HEK293 (cell line): ENCODE results near the gene APOBEC3H.

ENCODE experiments used
- AEBP2 ChIP-seq: fragments of 450-650 bp; formaldehyde crosslinking; IDR thresholded peaks from 2 replicates; pipeline ENCODE4 v1.5.1; 2016; ENCODE audit warnings: missing biosample characterization, missing genetic modification characterization, borderline replicate concordance
- BCL11A ChIP-seq: fragments of 450-650 bp; formaldehyde crosslinking; IDR thresholded peaks from 2 replicates; pipeline ENCODE4 v1.5.1; 2016; ENCODE audit warnings: low read depth, missing biosample characterization, missing genetic modification characterization
- GFI1B ChIP-seq: fragments of 450-650 bp; formaldehyde crosslinking; IDR thresholded peaks from 2 replicates; pipeline ENCODE4 v1.5.1; 2016; ENCODE audit warnings: missing biosample characterization, missing genetic modification characterization
- GLIS2 ChIP-seq: fragments of 450-650 bp; formaldehyde crosslinking; IDR thresholded peaks from 2 replicates; pipeline ENCODE4 v1.5.1; 2016; ENCODE audit warnings: missing biosample characterization, missing genetic modification characterization
- INSM2 ChIP-seq: fragments of 450-650 bp; formaldehyde crosslinking; IDR thresholded peaks from 2 replicates; pipeline ENCODE4 v1.5.1; 2016; ENCODE audit warnings: missing biosample characterization, missing genetic modification characterization
- KLF10 ChIP-seq: fragments of 450-650 bp; IDR thresholded peaks from 2 replicates; pipeline ENCODE4 v1.5.1; 2018; ENCODE audit warnings: missing biosample characterization, mild to moderate bottlenecking, missing genetic modification characterization
- KLF7 ChIP-seq: fragments of 450-650 bp; formaldehyde crosslinking; IDR thresholded peaks from 2 replicates; pipeline ENCODE4 v1.5.1; 2016; ENCODE audit warnings: missing biosample characterization, missing genetic modification characterization, borderline replicate concordance
- MEIS1 ChIP-seq: sonication (generic); formaldehyde crosslinking; IDR thresholded peaks from 2 replicates; pipeline ENCODE4 v1.8.1; 2022; ENCODE audit warnings: missing genetic modification reagents, mild to moderate bottlenecking, borderline replicate concordance
- OSR2 ChIP-seq: fragments of 450-650 bp; formaldehyde crosslinking; IDR thresholded peaks from 2 replicates; pipeline ENCODE4 v1.5.1; 2016; ENCODE audit warnings: missing biosample characterization, missing genetic modification characterization
- REST ChIP-seq: fragments of 450-650 bp; formaldehyde crosslinking; IDR thresholded peaks from 2 replicates; pipeline ENCODE4 v1.5.1; 2016; ENCODE audit warnings: missing biosample characterization, missing genetic modification characterization
- SCRT2 ChIP-seq: fragments of 450-650 bp; formaldehyde crosslinking; IDR thresholded peaks from 2 replicates; pipeline ENCODE4 v1.5.1; 2016; ENCODE audit warnings: missing biosample characterization, missing genetic modification characterization
- SP2 ChIP-seq: fragments of 450-650 bp; formaldehyde crosslinking; IDR thresholded peaks from 2 replicates; pipeline ENCODE4 v1.5.1; 2016; ENCODE audit warnings: missing biosample characterization, missing genetic modification characterization
- TRIM28 ChIP-seq: IDR thresholded peaks from 2 replicates; pipeline ENCODE4 v1.6.1; 2011; ENCODE audit warnings: low read length, control low read depth, borderline replicate concordance
- ZBTB21 ChIP-seq: fragments of 450-650 bp; formaldehyde crosslinking; IDR thresholded peaks from 2 replicates; pipeline ENCODE4 v1.5.1; 2017; ENCODE audit warnings: missing biosample characterization, missing genetic modification characterization
- ZNF184 ChIP-seq: fragments of 450-650 bp; IDR thresholded peaks from 2 replicates; pipeline ENCODE4 v1.5.1; 2018; ENCODE audit warnings: missing biosample characterization, mild to moderate bottlenecking, missing genetic modification characterization
- ZNF23 ChIP-seq: fragments of 450-650 bp; formaldehyde crosslinking; IDR thresholded peaks from 2 replicates; pipeline ENCODE4 v1.5.1; 2016; ENCODE audit warnings: missing biosample characterization, missing genetic modification characterization, borderline replicate concordance
- ZNF239 ChIP-seq: fragments of 450-650 bp; formaldehyde crosslinking; IDR thresholded peaks from 2 replicates; pipeline ENCODE4 v1.5.1; 2016; ENCODE audit warnings: missing biosample characterization, missing genetic modification characterization
- ZNF280C ChIP-seq: fragments of 450-650 bp; formaldehyde crosslinking; IDR thresholded peaks from 2 replicates; pipeline ENCODE4 v1.5.1; 2016; ENCODE audit warnings: missing biosample characterization, missing genetic modification characterization
- ZNF426 ChIP-seq: fragments of 450-650 bp; formaldehyde crosslinking; IDR thresholded peaks from 2 replicates; pipeline ENCODE4 v1.5.1; 2017; ENCODE audit warnings: missing biosample characterization, missing genetic modification characterization, mild to moderate bottlenecking, inconsistent platforms, moderate library complexity
- ZNF48 ChIP-seq: fragments of 450-650 bp; formaldehyde crosslinking; IDR thresholded peaks from 2 replicates; pipeline ENCODE4 v1.5.1; 2016; ENCODE audit warnings: missing biosample characterization, missing genetic modification characterization
- ZNF549 ChIP-seq: fragments of 450-650 bp; IDR thresholded peaks from 2 replicates; pipeline ENCODE4 v1.5.1; 2018; ENCODE audit warnings: missing biosample characterization, missing genetic modification characterization, mild to moderate bottlenecking, inconsistent platforms, moderate library complexity
- ZNF707 ChIP-seq: fragments of 450-650 bp; formaldehyde crosslinking; IDR thresholded peaks from 2 replicates; pipeline ENCODE4 v1.5.1; 2016; ENCODE audit warnings: missing biosample characterization, missing genetic modification characterization
- ZNF747 ChIP-seq: fragments of 450-650 bp; formaldehyde crosslinking; IDR thresholded peaks from 2 replicates; pipeline ENCODE4 v1.5.1; 2016; ENCODE audit warnings: missing biosample characterization, missing genetic modification characterization
- ZNF791 ChIP-seq: fragments of 450-650 bp; formaldehyde crosslinking; IDR thresholded peaks from 2 replicates; pipeline ENCODE4 v1.5.1; 2016; ENCODE audit warnings: missing biosample characterization, missing genetic modification characterization
- ZSCAN30 ChIP-seq: fragments of 450-650 bp; IDR thresholded peaks from 2 replicates; pipeline ENCODE4 v1.5.1; 2018; ENCODE audit warnings: missing biosample characterization, mild to moderate bottlenecking, missing genetic modification characterization, moderate library complexity
- TF ChIP-seq, protein P1 (sequence below): fragments of 450-650 bp; formaldehyde crosslinking; IDR thresholded peaks from 2 replicates; pipeline ENCODE4 v1.5.1; 2016; ENCODE audit warnings: missing biosample characterization, missing genetic modification characterization

The APOBEC3H gene

GRCh38 chr22:39148727-39149535 lies 51.9 kb downstream of the APOBEC3H start (continued):
- TF ChIP-seq KLF10 = peak; percentile 94
- no peak for TF ChIP-seq ZNF707 (tag by site-specific recombination)
- TF ChIP-seq SP2 (tag by site-specific recombination) = peak; percentile 53
- no peak for TF ChIP-seq BCL11A (tag by site-specific recombination)
- TF ChIP-seq ZNF747 = no peak
- TF ChIP-seq GFI1B (tag by site-specific recombination) = no peak
- TF ChIP-seq REST (tag by site-specific recombination) = no peak
- no peak for TF ChIP-seq KLF7 (tag by site-specific recombination)
- TF ChIP-seq SCRT2 (tag by site-specific recombination) = no peak
- TF ChIP-seq ZNF791 (tag by site-specific recombination) = no peak
- no peak for TF ChIP-seq ZNF239 (tag by site-specific recombination)
- no peak for TF ChIP-seq ZNF280C
- TF ChIP-seq TRIM28 = no peak
- 0 out of 2 replicates have a peak, but pooled peaks have one; percentile 28 for TF ChIP-seq ZSCAN30 (tag by site-specific recombination)
- no peak for TF ChIP-seq MEIS1 (CRISPR knock-in tag)
- TF ChIP-seq INSM2 (tag by site-specific recombination) = no peak
- no peak for TF ChIP-seq ZNF184
- TF ChIP-seq ZBTB21 (tag by site-specific recombination) = no peak
- TF ChIP-seq AEBP2 (tag by site-specific recombination) = no peak
- peak; percentile 21; the same call in 1 of the 2 replicates for TF ChIP-seq GLIS2 (tag by site-specific recombination)
- TF ChIP-seq OSR2 (tag by site-specific recombination) = no peak
- no peak for TF ChIP-seq ZNF48 (tag by site-specific recombination)
- no peak for TF ChIP-seq ZNF426 (tag by site-specific recombination)
- no peak for TF ChIP-seq ZNF549 (tag by site-specific recombination)
- TF ChIP-seq, protein P1, sequence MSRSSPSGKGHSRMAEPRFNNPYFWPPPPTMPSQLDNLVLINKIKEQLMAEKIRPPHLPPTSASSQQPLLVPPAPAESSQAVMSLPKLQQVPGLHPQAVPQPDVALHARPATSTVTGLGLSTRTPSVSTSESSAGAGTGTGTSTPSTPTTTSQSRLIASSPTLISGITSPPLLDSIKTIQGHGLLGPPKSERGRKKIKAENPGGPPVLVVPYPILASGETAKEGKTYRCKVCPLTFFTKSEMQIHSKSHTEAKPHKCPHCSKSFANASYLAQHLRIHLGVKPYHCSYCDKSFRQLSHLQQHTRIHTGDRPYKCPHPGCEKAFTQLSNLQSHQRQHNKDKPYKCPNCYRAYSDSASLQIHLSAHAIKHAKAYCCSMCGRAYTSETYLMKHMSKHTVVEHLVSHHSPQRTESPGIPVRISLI = no peak
- no peak for TF ChIP-seq ZNF23 (tag by site-specific recombination)
